Thyroid gland (tissue), 4 donors: ENCODE results near the gene BCAS3. TPM values are rescaled to one million over a fixed set of nuclear protein-coding genes. Genes with fewer than 3 reads are reported as not detected.

Experiments used
- DNase-seq, 2 donors: peaks; one replicate each; pipeline ENCODE4 v3.0.0-alpha.2; 2019
- H3K27ac ChIP-seq, 3 donors: fragments of 200-600 bp; sonication (generic); 1 replicate in 2 of 3; 2 replicates in 1 of 3; pipeline ENCODE4 v1.5.1; 2016 to 2019; ENCODE audit warnings: mild to moderate bottlenecking in 1 of 3, moderate library complexity in 1 of 3
- H3K27me3 ChIP-seq: fragments of 200-600 bp; sonication (generic); one replicate; pipeline ENCODE4 v1.5.1; 2019
- H3K36me3 ChIP-seq, 2 donors: fragments of 200-600 bp; sonication (generic); one replicate each; pipeline ENCODE4 v1.5.1; 2016 to 2019
- H3K4me1 ChIP-seq, 2 donors: fragments of 200-600 bp; sonication (generic); one replicate each; pipeline ENCODE4 v1.5.1; 2017 to 2019
- H3K4me3 ChIP-seq, 3 donors: fragments of 200-600 bp; sonication (generic); replicated peaks in 1 of 3; 1 replicate in 2 of 3; 2 replicates in 1 of 3; pipeline ENCODE4 v1.5.1; 2016; ENCODE audit warnings: mild to moderate bottlenecking in 1 of 3
- H3K9me3 ChIP-seq: fragments of 200-600 bp; sonication (generic); one replicate; pipeline ENCODE4 v1.5.1; 2017
- CTCF ChIP-seq, 6 experiments: fragments of 200-600 bp in 3 of 6; fragments of 450-650 bp in 3 of 6; sonication (generic) in 3 of 6; IDR thresholded peaks; one replicate each; pipeline ENCODE4 v1.5.1; 2016 to 2019; ENCODE audit warnings: antibody characterized with exemption in 6 of 6, mild to moderate bottlenecking in 2 of 6, inconsistent platforms in 1 of 6, moderate library complexity in 1 of 6
- POLR2A ChIP-seq, 2 donors: fragments of 450-650 bp; IDR thresholded peaks; one replicate each; pipeline ENCODE4 v1.6.1; 2017; ENCODE audit warnings: antibody characterized with exemption in 2 of 2, mild to moderate bottlenecking in 2 of 2, moderate library complexity in 1 of 2
- WGBS, 2 donors: methylation state at CpG; one replicate each; pipeline ENCODE4 v1.1.5; 2017; 5-methylcytosine and 5-hydroxymethylcytosine counted together
- intact Hi-C: fragments of 100-400 bp; cut with DNase I; formaldehyde crosslinking; loops from one replicate; pipeline ENCODE4 v1.15.1; 2023
- total RNA-seq, 4 donors: library from RNA; depleted of rRNA; stranded (reverse); fragments of >200 nt; gene quantifications; one replicate each; pipeline ENCODE4 v1.2.3, GENCODE V29; 2016

BCAS3 gene
- total RNA-seq, 4 donors from 2014 or later: 41.8 to 78.7 (median 51.6) TPM

- no peak overlapping the region for H3K4me3 ChIP-seq
Measured at GRCh38 chr17:61419496-61420046, 741.9 kb downstream of the BCAS3 start.

GRCh38 chr17:61420052-61420451 is 742.4 kb downstream of the BCAS3 start:
- no peak overlapping the region for H3K27ac ChIP-seq
- DNase-seq: no peak
- peaks cover 0 to 9% of the 10 kb centered on the region in 2 donors for H3K4me1 ChIP-seq
- intact Hi-C loops: no loop called here
- TF ChIP-seq CTCF (IDR thresholded peaks at IDR 0.05) (no peak), POLR2A (IDR thresholded peaks at IDR 0.05) (no peak)
- no peaks in the 10 kb centered on the region for H3K27me3 ChIP-seq
- H3K4me3 ChIP-seq: no peak overlapping the region
- H3K9me3 ChIP-seq: no peaks in the 10 kb centered on the region
- H3K36me3 ChIP-seq: no peaks in the 10 kb centered on the region
- WGBS, 2 donors: 70 to 72% methylated on average over 4 of the region's 4 CpGs

More at GRCh38 chr17:61419496-61420046, 741.9 kb downstream of the BCAS3 start:
- no peaks in the 10 kb centered on the region for H3K27me3 ChIP-seq
- WGBS, 2 donors: 73 to 74% methylated on average over 8 of the region's 8 CpGs
- intact Hi-C loops: loop anchor here (5.0 to 10.0 kb wide), 3 partner anchors 133 to 645 kb away; partner anchors contain the start of gene MED13
- H3K27ac ChIP-seq: no peak overlapping the region
- no peaks in the 10 kb centered on the region for H3K36me3 ChIP-seq
- peaks cover 0 to 11% of the 10 kb centered on the region in 2 donors for H3K4me1 ChIP-seq
- DNase-seq: no peak
- no peaks in the 10 kb centered on the region for H3K9me3 ChIP-seq
- TF ChIP-seq CTCF (IDR thresholded peaks at IDR 0.05): no peak
- TF ChIP-seq POLR2A (IDR thresholded peaks at IDR 0.05): no peak

GRCh38 chr17:61420745-61421398 is 743.2 kb downstream of the BCAS3 start:
- H3K27me3 ChIP-seq: no peaks in the 10 kb centered on the region
- WGBS, 2 donors: 83 to 90% methylated on average over 4 of the region's 4 CpGs
- no peaks in the 10 kb centered on the region for H3K9me3 ChIP-seq

GRCh38 chr17:61421460-61421859 is 743.8 kb downstream of the BCAS3 start:
- H3K27ac ChIP-seq: no peak overlapping the region
- H3K36me3 ChIP-seq: no peaks in the 10 kb centered on the region
- WGBS, 2 donors: 71 to 82% methylated on average over 4 of the region's 4 CpGs
- intact Hi-C loops: no loop called here
- no peak for DNase-seq
- TF ChIP-seq CTCF (IDR thresholded peaks at IDR 0.05): no peak
- no peak for TF ChIP-seq POLR2A (IDR thresholded peaks at IDR 0.05)
- H3K4me3 ChIP-seq: no peak overlapping the region
- H3K27me3 ChIP-seq: no peaks in the 10 kb centered on the region
- H3K9me3 ChIP-seq: no peaks in the 10 kb centered on the region
- H3K4me1 ChIP-seq: peaks cover 0 to 9% of the 10 kb centered on the region in 2 donors

More at GRCh38 chr17:61420745-61421398, 743.2 kb downstream of the BCAS3 start:
- H3K4me3 ChIP-seq: no peak overlapping the region
- H3K36me3 ChIP-seq: no peaks in the 10 kb centered on the region
- intact Hi-C loops: no loop called here
- no peak overlapping the region for H3K27ac ChIP-seq
- H3K4me1 ChIP-seq: peaks cover 0 to 9% of the 10 kb centered on the region in 2 donors
- DNase-seq: no peak
- no peak for TF ChIP-seq POLR2A (IDR thresholded peaks at IDR 0.05)
- no peak for TF ChIP-seq CTCF (IDR thresholded peaks at IDR 0.05)

- WGBS, 2 donors: 64 to 71% methylated on average over 5 of the region's 5 CpGs
- Histone ChIP-seq H3K4me1 (peaks cover 0 to under 1% of the 10 kb centered on the region in 2 donors), H3K27me3 (no peaks in the 10 kb centered on the region), H3K27ac (no peak overlapping the region), H3K36me3 (no peaks in the 10 kb centered on the region), H3K9me3 (no peaks in the 10 kb centered on the region), H3K4me3 (no peak overlapping the region)
- TF ChIP-seq CTCF (IDR thresholded peaks at IDR 0.05): no peak
- no peak for TF ChIP-seq POLR2A (IDR thresholded peaks at IDR 0.05)
- no peak for DNase-seq
- intact Hi-C loops: no loop called here
Measured at GRCh38 chr17:61422116-61422799, 744.6 kb downstream of the BCAS3 start.
